Measurements from ENCODE around the gene CILP.
"Not testable (repeated sequence)": the region's sequence is repeated elsewhere in the genome, so short reads cannot be mapped to it uniquely, and the experiment has no call there.

CILP gene

GRCh38 chr15:65210770-65211481 is at the start of gene CILP:
Gene CILP, minus strand, starts transcription at chr15:65211473. Its CDS starts 1,718 bp downstream, at chr15:65209755.
- DNase-seq (ENCODE audit: low spot score): no peak

- DNase-seq (ENCODE audit: low spot score): no peak
Measured at GRCh38 chr15:65260968-65261367, 49.7 kb upstream of the CILP start.

- DNase-seq (ENCODE audit: low spot score): no peak
Measured at GRCh38 chr15:65259367-65259797, 48.1 kb upstream of the CILP start.

GRCh38 chr15:65258375-65259262 is 47.3 kb upstream of the CILP start:
- no peak for DNase-seq (ENCODE audit: low spot score)

GRCh38 chr15:65255486-65256140 is 44.3 kb upstream of the CILP start:
- no peak for DNase-seq (ENCODE audit: low spot score)

- DNase-seq (ENCODE audit: low spot score): no peak
Measured at GRCh38 chr15:65254758-65255157, 43.5 kb upstream of the CILP start.

- DNase-seq (ENCODE audit: low spot score): no peak
Measured at GRCh38 chr15:65254356-65254755, 43.1 kb upstream of the CILP start.

GRCh38 chr15:65249641-65250040 is 38.4 kb upstream of the CILP start:
- peak; percentile 12 for DNase-seq (ENCODE audit: low spot score)

GRCh38 chr15:65248511-65249255 is 37.4 kb upstream of the CILP start:
- no peak for DNase-seq (ENCODE audit: low spot score)

- DNase-seq (ENCODE audit: low spot score): no peak
Measured at GRCh38 chr15:65246939-65247338, 35.7 kb upstream of the CILP start.

- DNase-seq (ENCODE audit: low spot score): no peak
Measured at GRCh38 chr15:65246026-65246714, 34.9 kb upstream of the CILP start.

- no peak for DNase-seq (ENCODE audit: low spot score)
Measured at GRCh38 chr15:65245096-65245856, 34.0 kb upstream of the CILP start.

- no peak for DNase-seq (ENCODE audit: low spot score)
Measured at GRCh38 chr15:65244638-65245037, 33.4 kb upstream of the CILP start.

- not testable (repeated sequence) for DNase-seq (ENCODE audit: low spot score)
Measured at GRCh38 chr15:65236443-65236842, 25.2 kb upstream of the CILP start.

GRCh38 chr15:65233696-65234095 is 22.4 kb upstream of the CILP start:
- no peak for DNase-seq (ENCODE audit: low spot score)

- DNase-seq (ENCODE audit: low spot score): no peak
Measured at GRCh38 chr15:65232520-65232919, 21.2 kb upstream of the CILP start.

GRCh38 chr15:65231306-65231705 is 20.0 kb upstream of the CILP start:
- DNase-seq (ENCODE audit: low spot score): no peak

- DNase-seq (ENCODE audit: low spot score): not testable (repeated sequence)
Measured at GRCh38 chr15:65226901-65227300, 15.6 kb upstream of the CILP start.

- no peak for DNase-seq (ENCODE audit: low spot score)
Measured at GRCh38 chr15:65226221-65226620, 14.9 kb upstream of the CILP start.

GRCh38 chr15:65223996-65224395 is 12.7 kb upstream of the CILP start:
- DNase-seq (ENCODE audit: low spot score): no peak

- no peak for DNase-seq (ENCODE audit: low spot score)
Measured at GRCh38 chr15:65222891-65223290, 11.6 kb upstream of the CILP start.

Data from kidney tubule cell (primary cell).